WTC11 (cell line): ENCODE measurements around the gene MEF2B.

Experiments
- ELF4 ChIP-seq: sonication (generic); formaldehyde crosslinking; IDR thresholded peaks from 2 replicates; pipeline ENCODE4 v1.8.1; 2022; ENCODE audit warnings: low read depth, mild to moderate bottlenecking, moderate library complexity, missing genetic modification reagents
- JAZF1 ChIP-seq: fragments of 250-450 bp; sonication (Bioruptor Pico); IDR thresholded peaks from 2 replicates; pipeline ENCODE4 v1.9.0; 2021; ENCODE audit warnings: moderate library complexity, mild to moderate bottlenecking, inconsistent platforms
- NR2C2 ChIP-seq: sonication (generic); formaldehyde crosslinking; IDR thresholded peaks from 2 replicates; pipeline ENCODE4 v1.8.0; 2022; ENCODE audit warnings: mild to moderate bottlenecking, missing genetic modification reagents
- ZNF423 ChIP-seq: fragments of 250-450 bp; sonication (Bioruptor Pico); IDR thresholded peaks from 2 replicates; pipeline ENCODE4 v2.1.2; 2022; ENCODE audit warnings: mild to moderate bottlenecking, moderate library complexity
- TF ChIP-seq, protein P1 (sequence below): fragments of 200-600 bp; IDR thresholded peaks from 2 replicates; pipeline ENCODE4 v1.8.0; 2022; ENCODE audit warnings: antibody characterized with exemption
- TF ChIP-seq, protein P2 (sequence below): sonication (generic); formaldehyde crosslinking; IDR thresholded peaks from 2 replicates; pipeline ENCODE4 v1.8.1; 2023; ENCODE audit warnings: mild to moderate bottlenecking, missing genetic modification reagents, moderate library complexity
- TF ChIP-seq, protein P3 (sequence below): sonication (generic); formaldehyde crosslinking; conservative IDR thresholded peaks from 2 replicates; pipeline ENCODE4 v1.8.1; 2022; ENCODE audit warnings: mild to moderate bottlenecking, missing genetic modification reagents

DNA sequence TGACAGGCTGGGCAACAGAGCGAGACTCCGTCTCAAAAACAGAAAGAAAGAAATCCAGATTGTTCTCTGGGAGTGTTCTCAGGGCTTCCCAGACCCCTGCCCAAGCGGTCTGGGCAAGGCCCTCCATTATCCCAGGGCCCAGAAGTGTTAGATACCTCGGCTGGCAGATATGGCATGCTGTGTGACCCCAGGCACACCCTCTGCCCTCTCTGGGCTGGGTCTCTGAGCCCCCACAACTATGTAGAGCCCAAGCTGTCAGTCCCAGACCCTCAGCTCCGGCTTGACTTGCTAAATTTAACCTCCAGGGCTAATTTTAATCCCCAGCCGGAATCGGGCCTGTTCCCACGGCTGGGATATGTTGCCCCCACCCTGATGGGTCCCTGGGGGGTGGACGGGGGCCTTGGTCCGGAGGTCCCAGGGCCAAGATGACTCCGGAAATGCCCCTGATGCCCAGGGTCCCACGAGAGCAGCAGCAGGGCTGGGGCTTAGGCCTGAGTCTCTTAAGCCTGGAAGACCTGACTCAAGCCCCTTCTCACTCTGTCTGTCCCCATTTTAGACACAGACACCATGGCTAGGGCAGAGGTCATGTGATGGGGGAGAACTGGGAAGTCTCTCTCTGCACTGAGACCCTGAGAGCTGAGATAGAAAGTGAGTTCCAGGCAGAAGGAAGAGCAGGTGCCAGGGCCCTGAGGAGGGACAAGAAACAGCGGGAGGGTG lies 17.2 kb downstream of the MEF2B start:
- TF ChIP-seq JAZF1 (CRISPR knock-in tag) (no peak), ELF4 (CRISPR knock-in tag) (no peak), ZNF423 (CRISPR knock-in tag) (no peak), NR2C2 (CRISPR knock-in tag) (no peak)
- TF ChIP-seq, protein P1, sequence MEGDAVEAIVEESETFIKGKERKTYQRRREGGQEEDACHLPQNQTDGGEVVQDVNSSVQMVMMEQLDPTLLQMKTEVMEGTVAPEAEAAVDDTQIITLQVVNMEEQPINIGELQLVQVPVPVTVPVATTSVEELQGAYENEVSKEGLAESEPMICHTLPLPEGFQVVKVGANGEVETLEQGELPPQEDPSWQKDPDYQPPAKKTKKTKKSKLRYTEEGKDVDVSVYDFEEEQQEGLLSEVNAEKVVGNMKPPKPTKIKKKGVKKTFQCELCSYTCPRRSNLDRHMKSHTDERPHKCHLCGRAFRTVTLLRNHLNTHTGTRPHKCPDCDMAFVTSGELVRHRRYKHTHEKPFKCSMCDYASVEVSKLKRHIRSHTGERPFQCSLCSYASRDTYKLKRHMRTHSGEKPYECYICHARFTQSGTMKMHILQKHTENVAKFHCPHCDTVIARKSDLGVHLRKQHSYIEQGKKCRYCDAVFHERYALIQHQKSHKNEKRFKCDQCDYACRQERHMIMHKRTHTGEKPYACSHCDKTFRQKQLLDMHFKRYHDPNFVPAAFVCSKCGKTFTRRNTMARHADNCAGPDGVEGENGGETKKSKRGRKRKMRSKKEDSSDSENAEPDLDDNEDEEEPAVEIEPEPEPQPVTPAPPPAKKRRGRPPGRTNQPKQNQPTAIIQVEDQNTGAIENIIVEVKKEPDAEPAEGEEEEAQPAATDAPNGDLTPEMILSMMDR, result no peak
- TF ChIP-seq, protein P2, sequence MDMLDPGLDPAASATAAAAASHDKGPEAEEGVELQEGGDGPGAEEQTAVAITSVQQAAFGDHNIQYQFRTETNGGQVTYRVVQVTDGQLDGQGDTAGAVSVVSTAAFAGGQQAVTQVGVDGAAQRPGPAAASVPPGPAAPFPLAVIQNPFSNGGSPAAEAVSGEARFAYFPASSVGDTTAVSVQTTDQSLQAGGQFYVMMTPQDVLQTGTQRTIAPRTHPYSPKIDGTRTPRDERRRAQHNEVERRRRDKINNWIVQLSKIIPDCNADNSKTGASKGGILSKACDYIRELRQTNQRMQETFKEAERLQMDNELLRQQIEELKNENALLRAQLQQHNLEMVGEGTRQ (CRISPR knock-in tag), result no peak
- TF ChIP-seq, protein P3, sequence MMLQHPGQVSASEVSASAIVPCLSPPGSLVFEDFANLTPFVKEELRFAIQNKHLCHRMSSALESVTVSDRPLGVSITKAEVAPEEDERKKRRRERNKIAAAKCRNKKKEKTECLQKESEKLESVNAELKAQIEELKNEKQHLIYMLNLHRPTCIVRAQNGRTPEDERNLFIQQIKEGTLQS (CRISPR knock-in tag), result no peak
